H9 (cell line): ENCODE data around the gene PAQR5. TPM values are rescaled to one million over a fixed set of nuclear protein-coding genes. Genes with fewer than 3 reads are reported as not detected.

Experiments used
- DNase-seq: peaks from one replicate; pipeline ENCODE4 v3.0.0-alpha.2; 2017
- H2AFZ ChIP-seq: one replicate; pipeline ENCODE4 v1.6.1; 2013; ENCODE audit warnings: mild to moderate bottlenecking, low read length, control low read depth, moderate library complexity
- H2AK5ac ChIP-seq: 2 replicates; pipeline ENCODE4 v1.6.1; 2013; ENCODE audit warnings: low read length, control low read depth, mixed read lengths; ENCODE audit not compliant: insufficient read length
- H2BK120ac ChIP-seq: one replicate; pipeline ENCODE4 v1.6.1; 2013; ENCODE audit warnings: low read depth, mild to moderate bottlenecking, low read length, control low read depth, inconsistent platforms; ENCODE audit not compliant: poor library complexity, severe bottlenecking
- H2BK12ac ChIP-seq: 2 replicates; pipeline ENCODE4 v1.6.1; 2013; ENCODE audit warnings: low read length, control low read depth, mixed read lengths, low read depth; ENCODE audit not compliant: insufficient read length
- H2BK15ac ChIP-seq: 2 replicates; pipeline ENCODE4 v1.6.1; 2013; ENCODE audit warnings: low read depth, low read length, control low read depth
- H2BK20ac ChIP-seq: one replicate; pipeline ENCODE4 v1.6.1; 2013; ENCODE audit warnings: low read depth, mild to moderate bottlenecking, low read length, control low read depth, inconsistent platforms; ENCODE audit not compliant: poor library complexity, severe bottlenecking
- H2BK5ac ChIP-seq: 2 replicates; pipeline ENCODE4 v1.6.1; 2013; ENCODE audit warnings: low read length, control low read depth, mixed read lengths; ENCODE audit not compliant: insufficient read length
- H3K14ac ChIP-seq: 2 replicates; pipeline ENCODE4 v1.6.1; 2013; ENCODE audit warnings: low read length, control low read depth; ENCODE audit not compliant: insufficient read depth
- H3K18ac ChIP-seq: 2 replicates; pipeline ENCODE4 v1.6.1; 2013; ENCODE audit warnings: low read depth, mild to moderate bottlenecking, mixed read lengths, low read length, control low read depth; ENCODE audit not compliant: insufficient read length
- H3K23ac ChIP-seq: 2 replicates; pipeline ENCODE4 v1.6.1; 2013; ENCODE audit warnings: low read length, control low read depth, mixed read lengths, low read depth; ENCODE audit not compliant: insufficient read length
- H3K23me2 ChIP-seq: 2 replicates; pipeline ENCODE4 v1.6.1; 2013; ENCODE audit warnings: low read depth, mild to moderate bottlenecking, mixed read lengths, low read length, control low read depth; ENCODE audit not compliant: insufficient read length, poor library complexity, severe bottlenecking
- H3K27ac ChIP-seq: 2 replicates; pipeline ENCODE4 v1.5.1; 2013; ENCODE audit warnings: low read length, control low read depth, mixed read lengths, low read depth; ENCODE audit not compliant: insufficient read length
- H3K27me3 ChIP-seq: 2 replicates; pipeline ENCODE4 v1.6.1; 2013; ENCODE audit warnings: low read length, control low read depth, inconsistent platforms; ENCODE audit not compliant: insufficient read depth
- H3K4ac ChIP-seq: 2 replicates; pipeline ENCODE4 v1.6.1; 2013; ENCODE audit warnings: low read depth, mild to moderate bottlenecking, control low read depth, inconsistent platforms, low read length, moderate library complexity
- H3K4me1 ChIP-seq: 2 replicates; pipeline ENCODE4 v1.6.1; 2013; ENCODE audit warnings: low read length, control low read depth, inconsistent platforms; ENCODE audit not compliant: insufficient read depth
- H3K4me2 ChIP-seq: 2 replicates; pipeline ENCODE4 v1.6.1; 2013; ENCODE audit warnings: low read length, control low read depth, mixed read lengths; ENCODE audit not compliant: insufficient read length, insufficient read depth
- H3K56ac ChIP-seq: 2 replicates; pipeline ENCODE4 v1.6.1; 2013; ENCODE audit warnings: low read depth, mild to moderate bottlenecking, mixed read lengths, low read length, control low read depth; ENCODE audit not compliant: insufficient read length
- H3K79me1 ChIP-seq: 2 replicates; pipeline ENCODE4 v1.6.1; 2013; ENCODE audit warnings: low read depth, mild to moderate bottlenecking, moderate library complexity, low read length, control low read depth, inconsistent platforms; ENCODE audit not compliant: insufficient read depth, poor library complexity, severe bottlenecking
- H3K79me2 ChIP-seq: 2 replicates; pipeline ENCODE4 v1.6.1; 2013; ENCODE audit warnings: low read length, control low read depth, inconsistent platforms; ENCODE audit not compliant: insufficient read depth
- H3K9ac ChIP-seq: 2 replicates; pipeline ENCODE4 v1.6.1; 2013; ENCODE audit warnings: low read length, control low read depth, mixed read lengths; ENCODE audit not compliant: insufficient read length; ENCODE audit errors: extremely low read depth
- H3K9me3 ChIP-seq: one replicate; pipeline ENCODE4 v1.6.1; 2013; ENCODE audit warnings: low read depth, low read length, inconsistent platforms; ENCODE audit not compliant: control insufficient read depth
- H3T11ph ChIP-seq: one replicate; pipeline ENCODE4 v1.6.1; 2013; ENCODE audit warnings: mild to moderate bottlenecking, low read length, control low read depth, inconsistent platforms
- H4K20me1 ChIP-seq: one replicate; pipeline ENCODE4 v1.6.1; 2013; ENCODE audit not compliant: control insufficient read depth, insufficient read length, insufficient read depth
- H4K5ac ChIP-seq: 2 replicates; pipeline ENCODE4 v1.6.1; 2013; ENCODE audit warnings: low read depth, mild to moderate bottlenecking, mixed read lengths, low read length, control low read depth; ENCODE audit not compliant: insufficient read length
- H4K8ac ChIP-seq: replicated peaks from 2 replicates; pipeline ENCODE4 v1.6.1; 2013; ENCODE audit warnings: low read length, control low read depth, mixed read lengths, low read depth; ENCODE audit not compliant: insufficient read length
- H4K91ac ChIP-seq: 2 replicates; pipeline ENCODE4 v1.6.1; 2013; ENCODE audit warnings: low read depth, mild to moderate bottlenecking, moderate library complexity, mixed read lengths, low read length, control low read depth; ENCODE audit not compliant: insufficient read length
- H3K27ac Mint-ChIP-seq, 3 experiments: 2 replicates in 2 of 3; 3 replicates in 1 of 3; pipeline ENCODE4 v1.8.0; 2020 to 2021; ENCODE audit warnings: mixed read lengths in 3 of 3, mild to moderate bottlenecking in 1 of 3, moderate library complexity in 1 of 3
- H3K27me3 Mint-ChIP-seq: 2 replicates; pipeline ENCODE4 v1.8.0; 2021; ENCODE audit warnings: low read depth, mild to moderate bottlenecking, moderate library complexity, mixed read lengths
- H3K36me3 Mint-ChIP-seq, 3 experiments: 2 replicates in 2 of 3; 3 replicates in 1 of 3; pipeline ENCODE4 v1.8.0; 2020 to 2021; ENCODE audit warnings: low read depth in 3 of 3, mixed read lengths in 3 of 3; ENCODE audit not compliant: insufficient read depth in 1 of 3
- H3K4me1 Mint-ChIP-seq, 2 experiments: 2 replicates each; pipeline ENCODE4 v1.8.0; 2020; ENCODE audit warnings: mixed read lengths in 2 of 2
- H3K4me3 Mint-ChIP-seq, 2 experiments: 2 replicates in 1 of 2; 3 replicates in 1 of 2; pipeline ENCODE4 v1.8.0; 2020 to 2021; ENCODE audit warnings: mild to moderate bottlenecking in 2 of 2, mixed read lengths in 2 of 2, moderate library complexity in 1 of 2
- H3K9me3 Mint-ChIP-seq, 2 experiments: 2 replicates in 1 of 2; 3 replicates in 1 of 2; pipeline ENCODE4 v1.8.0; 2020; ENCODE audit warnings: mild to moderate bottlenecking in 2 of 2, mixed read lengths in 2 of 2, moderate library complexity in 1 of 2
- CTCF ChIP-seq: fragments of 200-600 bp; sonication (generic); conservative IDR thresholded peaks from 3 replicates; pipeline ENCODE4 v1.8.0; 2021; ENCODE audit warnings: antibody characterized with exemption, mild to moderate bottlenecking
- WGBS: extraction: QIAGEN DNeasy Blood & Tissue Kit; methylation state at CpG from one replicate; pipeline ENCODE4 v1.1.7; 2013; ENCODE audit warnings: missing lambda C conversion rate, low lambda C conversion rate, mixed read lengths; ENCODE audit not compliant: insufficient read length; ENCODE audit errors: extremely low coverage; 5-methylcytosine and 5-hydroxymethylcytosine counted together
- total RNA-seq: library from RNA; stranded (reverse); gene quantifications from 2 replicates; pipeline ENCODE4 v1.2.1, GENCODE V29; 2021

PAQR5 gene
- total RNA-seq, 1 experiment from 2014 or later = 1.6 TPM

- H3K27ac ChIP-seq = no peak overlapping the region
- H3K4me2 ChIP-seq = no peak overlapping the region
- H3K23ac ChIP-seq = no peak overlapping the region
- no peak overlapping the region for H3K14ac ChIP-seq
- TF ChIP-seq CTCF = no peak
- no peaks in the 10 kb centered on the region for H3K4me1 ChIP-seq
- no peaks in the 10 kb centered on the region for H3K9me3 ChIP-seq
- no peak overlapping the region for H3T11ph ChIP-seq
- no peaks in the 10 kb centered on the region for H3K27me3 ChIP-seq
- peaks cover 9% of the 10 kb centered on the region for H3K27me3 Mint-ChIP-seq
- no peak overlapping the region for H3K18ac ChIP-seq
- no peaks in the 10 kb centered on the region for H3K36me3 Mint-ChIP-seq
- H2BK15ac ChIP-seq = no peak overlapping the region
- no peak overlapping the region for H2BK5ac ChIP-seq
- no peak overlapping the region for H3K56ac ChIP-seq
- H2AFZ ChIP-seq = no peak overlapping the region
- H3K79me2 ChIP-seq = no peaks in the 10 kb centered on the region
- H4K8ac ChIP-seq = no peak overlapping the region
- H3K23me2 ChIP-seq = no peaks in the 10 kb centered on the region
- no peak overlapping the region for H4K91ac ChIP-seq
- H2AK5ac ChIP-seq = no peak overlapping the region
- no peaks in the 10 kb centered on the region for H4K20me1 ChIP-seq
- H3K27ac Mint-ChIP-seq = no peak overlapping the region
- no peak overlapping the region for H3K9ac ChIP-seq
- no peak for DNase-seq
- H3K9me3 Mint-ChIP-seq = no peaks in the 10 kb centered on the region
- H3K79me1 ChIP-seq = no peaks in the 10 kb centered on the region
- H3K4me1 Mint-ChIP-seq = peaks cover 16 to 34% of the 10 kb centered on the region in 2 experiments
- H2BK120ac ChIP-seq = no peak overlapping the region
- H3K4ac ChIP-seq = no peak overlapping the region
- H2BK12ac ChIP-seq = no peak overlapping the region
- H4K5ac ChIP-seq = no peak overlapping the region
- WGBS = no CpG with 5 or more reads among the region's 8 CpGs
- no peak overlapping the region for H3K4me3 Mint-ChIP-seq
- H2BK20ac ChIP-seq = no peak overlapping the region
These were observed 14.8 kb downstream of the PAQR5 start for GRCh38 chr15:69313432-69314000.
